ENCODE data around the gene ACBD6.
"Not testable (repeated sequence)": the region's sequence is repeated elsewhere in the genome, so short reads cannot be mapped to it uniquely, and the experiment has no call there.

The ACBD6 gene, protein sequence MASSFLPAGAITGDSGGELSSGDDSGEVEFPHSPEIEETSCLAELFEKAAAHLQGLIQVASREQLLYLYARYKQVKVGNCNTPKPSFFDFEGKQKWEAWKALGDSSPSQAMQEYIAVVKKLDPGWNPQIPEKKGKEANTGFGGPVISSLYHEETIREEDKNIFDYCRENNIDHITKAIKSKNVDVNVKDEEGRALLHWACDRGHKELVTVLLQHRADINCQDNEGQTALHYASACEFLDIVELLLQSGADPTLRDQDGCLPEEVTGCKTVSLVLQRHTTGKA

DNA sequence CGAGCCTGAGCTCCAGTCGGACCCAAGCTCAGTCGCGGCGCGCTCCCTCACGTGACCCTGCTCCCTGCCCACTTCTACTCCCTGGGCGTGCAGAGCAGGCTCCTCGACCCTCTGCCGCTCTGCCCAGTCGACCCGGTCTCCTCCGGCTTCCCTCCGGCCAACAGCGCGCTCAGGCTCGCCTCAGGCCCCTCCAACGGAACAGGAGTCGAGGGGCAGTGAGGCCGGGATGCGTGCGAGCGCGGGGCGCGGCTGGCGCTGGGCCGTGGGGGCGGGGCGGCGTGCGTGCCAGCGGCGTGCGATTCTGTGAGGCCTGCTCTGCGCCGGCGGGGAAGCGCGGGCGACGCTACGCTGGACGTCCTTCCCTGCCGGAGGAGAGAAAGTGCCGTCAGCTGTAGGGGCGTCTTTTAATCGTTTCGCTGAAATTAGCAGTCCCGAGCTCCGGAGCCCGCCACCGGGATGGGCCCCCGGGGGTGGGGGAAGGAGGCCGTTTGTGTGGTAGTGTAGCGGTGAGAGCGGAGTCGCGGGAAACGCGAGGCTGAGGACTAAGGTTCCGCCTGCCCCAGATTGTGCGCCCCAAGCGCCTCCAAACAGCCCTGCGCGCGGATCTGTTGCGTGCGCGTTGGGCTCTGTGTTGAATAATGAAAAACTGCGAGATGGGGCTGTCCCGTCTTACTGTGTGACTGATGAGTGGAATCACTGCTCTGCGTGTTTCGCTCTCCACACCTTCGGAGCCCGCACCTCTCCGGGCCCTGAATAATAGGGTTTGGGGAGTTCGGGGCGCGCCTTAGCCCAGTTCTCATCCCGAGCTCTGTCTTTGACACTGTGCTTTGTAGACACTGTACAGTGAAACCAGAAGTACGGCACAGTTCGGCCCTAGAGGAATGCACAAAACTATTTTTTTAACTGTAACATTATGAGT lies at the start of gene ACBD6:
TSS of gene ACBD6 (minus strand) at position 217 of the 919 bp plus-strand sequence. CDS start 311 bp downstream, outside the sequence.
- H3K79me2 ChIP-seq (ENCODE audit: control insufficient read depth, insufficient read depth, low read length, unreplicated experiment): peaks cover 38% of the 10 kb centered on the region
- peak within 1 kb of the TSS; percentile 88 for H2AFZ ChIP-seq (ENCODE audit: low read length, unreplicated experiment)
- no peaks in the 10 kb centered on the region for H3K27me3 ChIP-seq (ENCODE audit: insufficient read depth, low read length)
- peak within 1 kb of the TSS; percentile 87 for H3K4me3 ChIP-seq (ENCODE audit: low read depth, low read length)
- peak within 1 kb of the TSS; percentile 91 for H3K27ac ChIP-seq (ENCODE audit: low read depth, low read length)
- peaks cover 27% of the 10 kb centered on the region for H3K4me1 ChIP-seq (ENCODE audit: control insufficient read depth, insufficient read depth, low read length, unreplicated experiment)
- H3K36me3 ChIP-seq (ENCODE audit: insufficient read depth, low read length): peaks cover 4% of the 10 kb centered on the region; the same call in 1 of the 2 replicates

DNA sequence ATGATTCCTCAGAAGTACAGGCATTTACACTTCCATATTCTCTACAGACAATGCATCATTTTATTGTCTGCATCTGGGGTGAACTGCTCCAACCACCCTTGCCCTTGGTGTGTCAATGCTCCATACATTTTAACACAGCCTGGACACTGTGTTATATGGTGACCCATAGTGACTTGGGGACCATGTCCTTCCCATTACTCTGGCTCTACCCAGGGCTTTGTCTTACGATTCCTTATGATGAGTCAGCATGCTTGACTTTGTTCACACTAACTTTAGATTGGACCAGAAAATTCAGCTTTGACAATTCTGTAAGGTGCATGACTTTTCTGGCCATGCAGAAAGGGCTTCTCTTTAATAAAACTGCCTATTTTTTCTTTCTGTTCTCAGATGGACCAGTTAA lies 49.6 kb upstream of the ACBD6 start:
- no peak overlapping the region for H3K27ac ChIP-seq (ENCODE audit: low read depth, low read length)
- no peak overlapping the region for H3K4me3 ChIP-seq (ENCODE audit: low read depth, low read length)
- H3K4me1 ChIP-seq (ENCODE audit: control insufficient read depth, insufficient read depth, low read length, unreplicated experiment): no peaks in the 10 kb centered on the region
- H3K27me3 ChIP-seq (ENCODE audit: insufficient read depth, low read length): no peaks in the 10 kb centered on the region; the same call in 1 of the 2 replicates
- H3K79me2 ChIP-seq (ENCODE audit: control insufficient read depth, insufficient read depth, low read length, unreplicated experiment): no peaks in the 10 kb centered on the region
- H2AFZ ChIP-seq (ENCODE audit: low read length, unreplicated experiment): no peak overlapping the region
- no peaks in the 10 kb centered on the region for H3K36me3 ChIP-seq (ENCODE audit: insufficient read depth, low read length)

- Histone ChIP-seq H3K4me3 (ENCODE audit: low read depth, low read length) (no peak overlapping the region), H3K36me3 (ENCODE audit: insufficient read depth, low read length) (no peaks in the 10 kb centered on the region), H3K4me1 (ENCODE audit: control insufficient read depth, insufficient read depth, low read length, unreplicated experiment) (no peaks in the 10 kb centered on the region)
Observed at GRCh38 chr1:180550241-180550640, 47.9 kb upstream of the ACBD6 start.

DNA sequence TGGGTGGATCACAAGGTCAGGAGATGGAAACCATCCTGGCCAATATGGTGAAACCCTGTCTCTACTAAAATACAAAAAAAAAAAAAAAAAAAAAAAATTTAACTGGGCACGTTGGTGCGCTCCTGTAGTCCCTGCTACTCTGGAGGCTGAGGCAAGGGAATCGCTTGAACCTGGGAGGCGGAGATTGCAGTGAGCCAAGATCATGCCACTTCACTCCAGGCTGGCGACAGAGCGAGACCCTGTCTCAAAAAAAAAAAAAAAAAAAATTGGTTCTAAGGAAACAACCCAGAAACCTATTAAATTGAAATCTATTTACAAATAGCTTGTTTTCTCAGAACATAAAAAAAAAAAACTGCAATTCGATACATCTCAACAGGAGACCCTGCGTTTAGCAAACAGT lies 47.4 kb upstream of the ACBD6 start:
- not testable (repeated sequence) for H3K36me3 ChIP-seq (ENCODE audit: insufficient read depth, low read length); H3K79me2 ChIP-seq (ENCODE audit: control insufficient read depth, insufficient read depth, low read length, unreplicated experiment); H2AFZ ChIP-seq (ENCODE audit: low read length, unreplicated experiment); H3K27ac ChIP-seq (ENCODE audit: low read depth, low read length); H3K27me3 ChIP-seq (ENCODE audit: insufficient read depth, low read length); H3K4me3 ChIP-seq (ENCODE audit: low read depth, low read length); H3K4me1 ChIP-seq (ENCODE audit: control insufficient read depth, insufficient read depth, low read length, unreplicated experiment)

More at GRCh38 chr1:180550241-180550640, 47.9 kb upstream of the ACBD6 start:
- H3K27ac ChIP-seq (ENCODE audit: low read depth, low read length): no peak overlapping the region
- no peak overlapping the region for H2AFZ ChIP-seq (ENCODE audit: low read length, unreplicated experiment)
- H3K27me3 ChIP-seq (ENCODE audit: insufficient read depth, low read length): no peaks in the 10 kb centered on the region
- H3K79me2 ChIP-seq (ENCODE audit: control insufficient read depth, insufficient read depth, low read length, unreplicated experiment): no peaks in the 10 kb centered on the region

GRCh38 chr1:180548686-180549317 lies 46.4 kb upstream of the ACBD6 start:
- Histone ChIP-seq H3K79me2 (ENCODE audit: control insufficient read depth, insufficient read depth, low read length, unreplicated experiment) (no peaks in the 10 kb centered on the region), H3K27ac (ENCODE audit: low read depth, low read length) (no peak overlapping the region), H3K27me3 (ENCODE audit: insufficient read depth, low read length) (no peaks in the 10 kb centered on the region), H3K4me1 (ENCODE audit: control insufficient read depth, insufficient read depth, low read length, unreplicated experiment) (no peaks in the 10 kb centered on the region), H3K4me3 (ENCODE audit: low read depth, low read length) (no peak overlapping the region), H2AFZ (ENCODE audit: low read length, unreplicated experiment) (no peak overlapping the region), H3K36me3 (ENCODE audit: insufficient read depth, low read length) (no peaks in the 10 kb centered on the region)

DNA sequence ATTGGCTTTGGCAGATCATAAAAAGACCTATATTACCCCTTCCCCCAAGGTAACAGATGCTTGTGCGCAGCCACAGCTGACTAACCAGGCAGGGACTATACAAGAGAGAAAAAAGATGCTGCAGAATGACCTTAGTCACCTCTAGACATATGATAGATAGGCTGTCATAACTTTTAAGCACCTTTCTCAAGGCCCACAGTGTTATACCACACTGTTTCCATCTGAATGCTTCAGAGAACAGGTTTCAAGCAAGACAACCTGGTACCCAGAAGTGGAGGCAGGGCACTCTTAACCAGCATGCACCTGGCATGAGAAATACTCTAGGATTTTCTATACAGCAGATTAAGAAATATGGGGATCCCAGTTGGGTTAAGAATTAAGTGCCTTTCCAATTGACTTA lies 43.6 kb upstream of the ACBD6 start:
- Histone ChIP-seq H2AFZ (ENCODE audit: low read length, unreplicated experiment) (no peak overlapping the region), H3K79me2 (ENCODE audit: control insufficient read depth, insufficient read depth, low read length, unreplicated experiment) (no peaks in the 10 kb centered on the region), H3K27ac (ENCODE audit: low read depth, low read length) (no peak overlapping the region), H3K36me3 (ENCODE audit: insufficient read depth, low read length) (no peaks in the 10 kb centered on the region), H3K4me1 (ENCODE audit: control insufficient read depth, insufficient read depth, low read length, unreplicated experiment) (peaks cover 9% of the 10 kb centered on the region), H3K27me3 (ENCODE audit: insufficient read depth, low read length) (no peaks in the 10 kb centered on the region), H3K4me3 (ENCODE audit: low read depth, low read length) (no peak overlapping the region)

GRCh38 chr1:180544050-180544449 lies 41.7 kb upstream of the ACBD6 start:
- no peaks in the 10 kb centered on the region for H3K27me3 ChIP-seq (ENCODE audit: insufficient read depth, low read length)
- H3K79me2 ChIP-seq (ENCODE audit: control insufficient read depth, insufficient read depth, low read length, unreplicated experiment): no peaks in the 10 kb centered on the region
- H3K4me1 ChIP-seq (ENCODE audit: control insufficient read depth, insufficient read depth, low read length, unreplicated experiment): peaks cover 17% of the 10 kb centered on the region
- H2AFZ ChIP-seq (ENCODE audit: low read length, unreplicated experiment): no peak overlapping the region
- no peaks in the 10 kb centered on the region for H3K36me3 ChIP-seq (ENCODE audit: insufficient read depth, low read length)
- no peak overlapping the region for H3K27ac ChIP-seq (ENCODE audit: low read depth, low read length)
- H3K4me3 ChIP-seq (ENCODE audit: low read depth, low read length): no peak overlapping the region

DNA sequence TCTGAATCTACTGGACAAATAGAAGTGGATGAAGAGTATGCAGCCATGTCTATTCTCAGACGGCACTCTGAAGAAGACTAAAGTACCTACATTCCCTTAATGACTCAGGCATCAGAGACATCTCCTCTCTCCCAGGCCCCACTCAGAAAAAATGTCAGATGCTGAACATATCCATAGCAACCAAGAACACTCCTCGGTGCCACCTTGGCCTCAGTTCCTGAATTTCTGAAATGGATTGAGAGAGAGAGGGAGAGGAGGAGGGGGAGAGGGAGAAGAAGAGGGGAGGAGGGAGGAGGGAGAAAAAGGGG lies 40.4 kb upstream of the ACBD6 start:
- no peak overlapping the region for H3K4me3 ChIP-seq (ENCODE audit: low read depth, low read length)
- H2AFZ ChIP-seq (ENCODE audit: low read length, unreplicated experiment): peak overlapping the region; percentile 84
- no peaks in the 10 kb centered on the region for H3K36me3 ChIP-seq (ENCODE audit: insufficient read depth, low read length)
- no peak overlapping the region for H3K27ac ChIP-seq (ENCODE audit: low read depth, low read length)
- peaks cover 17% of the 10 kb centered on the region for H3K4me1 ChIP-seq (ENCODE audit: control insufficient read depth, insufficient read depth, low read length, unreplicated experiment)
- no peaks in the 10 kb centered on the region for H3K79me2 ChIP-seq (ENCODE audit: control insufficient read depth, insufficient read depth, low read length, unreplicated experiment)
- H3K27me3 ChIP-seq (ENCODE audit: insufficient read depth, low read length): no peaks in the 10 kb centered on the region

DNA sequence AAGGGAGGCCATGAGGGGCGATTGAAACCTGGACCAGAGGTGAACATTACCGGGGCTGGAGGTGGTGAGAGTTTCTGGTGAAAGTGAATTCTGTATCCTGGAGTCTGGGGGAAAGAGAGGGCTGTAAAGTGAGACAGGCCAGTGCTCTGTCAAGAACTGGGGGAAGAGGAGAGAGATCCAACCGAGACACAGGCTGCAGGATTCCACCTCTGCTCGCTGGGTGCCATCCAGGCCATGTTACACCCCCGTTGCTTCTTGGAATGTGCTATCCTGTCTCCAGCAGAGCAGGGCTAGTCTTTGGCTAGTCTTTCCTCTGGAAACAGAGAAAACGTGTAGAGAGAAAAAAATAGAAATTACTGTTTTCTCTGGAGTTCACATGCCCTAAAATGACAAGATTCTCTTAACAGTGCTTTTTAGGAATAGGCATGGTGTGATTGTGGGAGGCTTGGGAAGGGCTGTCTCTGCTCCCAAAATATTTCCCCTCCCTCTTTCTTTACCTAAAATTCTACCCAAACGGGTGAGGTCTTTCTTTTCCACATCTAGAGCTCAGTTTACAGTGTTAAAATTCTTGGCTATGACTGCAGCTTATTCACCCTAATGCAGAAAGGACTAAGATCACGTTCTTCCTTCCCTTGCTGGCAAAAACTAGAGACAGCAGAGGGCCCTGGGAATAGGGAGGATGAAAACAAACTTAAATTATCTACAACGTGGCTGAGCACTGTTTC lies 39.9 kb upstream of the ACBD6 start:
- no peak overlapping the region for H3K4me3 ChIP-seq (ENCODE audit: low read depth, low read length)
- peaks cover 17% of the 10 kb centered on the region for H3K4me1 ChIP-seq (ENCODE audit: control insufficient read depth, insufficient read depth, low read length, unreplicated experiment)
- no peaks in the 10 kb centered on the region for H3K36me3 ChIP-seq (ENCODE audit: insufficient read depth, low read length)
- no peaks in the 10 kb centered on the region for H3K27me3 ChIP-seq (ENCODE audit: insufficient read depth, low read length)
- H2AFZ ChIP-seq (ENCODE audit: low read length, unreplicated experiment): peak overlapping the region; percentile 84
- no peak overlapping the region for H3K27ac ChIP-seq (ENCODE audit: low read depth, low read length)
- H3K79me2 ChIP-seq (ENCODE audit: control insufficient read depth, insufficient read depth, low read length, unreplicated experiment): no peaks in the 10 kb centered on the region
